HCT116 (cell line): ENCODE measurements around the gene ADARB2. TPM values are rescaled to one million over a fixed set of nuclear protein-coding genes. Genes with fewer than 3 reads are reported as not detected.

Experiments
- ATAC-seq: fragments of 200-7000 bp; cut with Tn5 transposase; 2 replicates; pipeline ENCODE4 v1.9.1; 2020; ENCODE audit warnings: mild to moderate bottlenecking, moderate library complexity
- BruUV-seq: library from RNA; stranded (reverse); fragments of 400-500 nt; replicated peaks from 2 replicates; lab custom pipeline; 2021; lab: Mats Ljungman, UMichigan
- CTCF ChIA-PET: fragments of 300-600 bp; sonication (Branson Sonifier 250); formaldehyde crosslinking; loops from one replicate; lab custom pipeline; 2021; ENCODE audit warnings: antibody characterized with exemption; lab: Charles Lee
- POLR2A ChIA-PET: fragments of 300-600, 350-600 bp; sonication (Branson Sonifier 250); formaldehyde crosslinking; loops from one replicate; lab custom pipeline; 2021; ENCODE audit warnings: antibody characterized with exemption; lab: Charles Lee
- RAD21 ChIA-PET, 2 experiments: fragments of 300-600 bp; sonication (Branson Sonifier 250); formaldehyde crosslinking; loops; one replicate each; lab custom pipeline; 2023; ENCODE audit warnings: low total read pairs in 2 of 2; ENCODE audit not compliant: uncharacterized antibody in 2 of 2, unreplicated experiment in 2 of 2, low non-redundant PET in 1 of 2; lab: Charles Lee
- DNase-seq: peaks from one replicate; pipeline ENCODE4 v3.0.0-alpha.2; 2010; ENCODE audit warnings: low read depth, low spot score
- H2AFZ ChIP-seq: fragments of 200-600 bp; shearing (Covaris generic), sonication (generic); 2 replicates; pipeline ENCODE4 v1.6.1; 2017; ENCODE audit warnings: low read depth, mixed run types, mixed read lengths, antibody characterized with exemption, low read length; ENCODE audit not compliant: poor library complexity, severe bottlenecking
- H3K27ac ChIP-seq: 2 replicates; pipeline ENCODE4 v1.5.1; 2012; ENCODE audit warnings: low read depth, low read length
- H3K27me3 ChIP-seq: fragments of 200-600 bp; sonication (generic); 2 replicates; pipeline ENCODE4 v1.6.1; 2016; ENCODE audit warnings: mixed run types, low read length, mixed read lengths; ENCODE audit not compliant: insufficient read depth
- H3K36me3 ChIP-seq, 2 experiments: fragments of 200-500 bp in 1 of 2; fragments of 200-600 bp in 1 of 2; sonication (Bioruptor generic) in 1 of 2; sonication (generic) in 1 of 2; 2 replicates each; pipeline versions ENCODE4 v1.5.1 to v1.6.1; 2014 to 2016; ENCODE audit warnings: low read length in 2 of 2, inconsistent platforms in 1 of 2, mixed read lengths in 1 of 2, mixed run types in 1 of 2; ENCODE audit not compliant: insufficient read depth in 2 of 2, control insufficient read depth in 1 of 2
- H3K4me1 ChIP-seq, 2 experiments: fragments of 200-600 bp in 1 of 2; sonication (generic) in 1 of 2; 2 replicates each; pipeline versions ENCODE4 v1.5.1 to v1.6.1; 2012 to 2017; ENCODE audit warnings: low read length in 2 of 2, inconsistent platforms in 1 of 2, mild to moderate bottlenecking in 1 of 2, mixed read lengths in 1 of 2, mixed run types in 1 of 2, moderate library complexity in 1 of 2; ENCODE audit not compliant: insufficient read depth in 2 of 2, control insufficient read depth in 1 of 2
- H3K4me2 ChIP-seq: fragments of 200-600 bp; sonication (generic); 2 replicates; pipeline ENCODE4 v1.6.1; 2017; ENCODE audit warnings: mixed run types, low read length, mixed read lengths
- H3K4me3 ChIP-seq, 2 experiments: fragments of 200-600 bp in 1 of 2; sonication (generic) in 1 of 2; replicated peaks in 1 of 2; 2 replicates each; pipeline ENCODE4 v1.5.1; 2011 to 2016; ENCODE audit warnings: low read length in 2 of 2, control low read depth in 1 of 2, low read depth in 1 of 2, mild to moderate bottlenecking in 1 of 2, mixed read lengths in 1 of 2, mixed run types in 1 of 2
- H3K79me2 ChIP-seq: fragments of 200-600 bp; sonication (generic); 2 replicates; pipeline ENCODE4 v1.6.1; 2017; ENCODE audit warnings: mild to moderate bottlenecking, mixed run types, low read length, moderate library complexity, mixed read lengths; ENCODE audit not compliant: insufficient read depth
- H3K9ac ChIP-seq: fragments of 200-600 bp; sonication (generic); 2 replicates; pipeline ENCODE4 v1.6.1; 2016; ENCODE audit warnings: low read length, mixed read lengths
- H3K9me2 ChIP-seq: fragments of 200-600 bp; sonication (generic), shearing (Covaris generic); 2 replicates; pipeline ENCODE4 v1.6.1; 2017; ENCODE audit warnings: mixed run types, mild to moderate bottlenecking, moderate library complexity; ENCODE audit not compliant: insufficient read depth
- H3K9me3 ChIP-seq, 2 experiments: fragments of 200-500 bp in 1 of 2; fragments of 200-600 bp in 1 of 2; sonication (Bioruptor generic) in 1 of 2; sonication (generic) in 1 of 2; 2 replicates each; pipeline ENCODE4 v1.6.1; 2014 to 2017; ENCODE audit warnings: low read length in 2 of 2, mixed read lengths in 2 of 2, inconsistent platforms in 1 of 2, low read depth in 1 of 2, mild to moderate bottlenecking in 1 of 2, mixed run types in 1 of 2, moderate library complexity in 1 of 2; ENCODE audit not compliant: control insufficient read depth in 1 of 2, insufficient read depth in 1 of 2
- H4K20me1 ChIP-seq: fragments of 200-600 bp; sonication (generic), shearing (Covaris generic); 2 replicates; pipeline ENCODE4 v1.6.1; 2017; ENCODE audit warnings: mixed run types, mild to moderate bottlenecking, moderate library complexity; ENCODE audit not compliant: insufficient read depth
- ATF3 ChIP-seq: IDR thresholded peaks from 2 replicates; pipeline ENCODE4 v1.6.1; 2012
- CBX3 ChIP-seq: IDR thresholded peaks from 2 replicates; pipeline ENCODE4 v1.6.1; 2012; ENCODE audit warnings: low read depth
- CEBPB ChIP-seq: IDR thresholded peaks from 2 replicates; pipeline ENCODE4 v1.6.1; 2012; ENCODE audit warnings: low read depth
- EGR1 ChIP-seq: IDR thresholded peaks from 2 replicates; pipeline ENCODE4 v1.6.1; 2012; ENCODE audit warnings: low read depth
- ELF1 ChIP-seq: IDR thresholded peaks from 2 replicates; pipeline ENCODE4 v1.6.1; 2012; ENCODE audit warnings: low read depth, borderline replicate concordance
- EZH2 ChIP-seq: fragments of 200-600 bp; sonication (generic); IDR thresholded peaks from 2 replicates; pipeline ENCODE4 v1.6.1; 2017; ENCODE audit warnings: antibody characterized with exemption, mixed run types
- EZH2phosphoT487 ChIP-seq: fragments of 200-600 bp; IDR thresholded peaks from 2 replicates; pipeline ENCODE4 v1.6.1; 2018; ENCODE audit warnings: antibody characterized with exemption, borderline replicate concordance
- FOSL1 ChIP-seq: IDR thresholded peaks from 2 replicates; pipeline ENCODE4 v1.6.1; 2012; ENCODE audit warnings: low read depth
- JUND ChIP-seq: IDR thresholded peaks from 2 replicates; pipeline ENCODE4 v1.6.1; 2012
- MAX ChIP-seq: IDR thresholded peaks from 2 replicates; pipeline ENCODE4 v1.6.1; 2012
- POLR2A ChIP-seq: IDR thresholded peaks from 2 replicates; pipeline ENCODE4 v1.7.0; 2011; ENCODE audit warnings: borderline replicate concordance; ENCODE audit not compliant: insufficient read depth, insufficient read length; ENCODE audit errors: extremely low read depth
- POLR2AphosphoS5 ChIP-seq: IDR thresholded peaks from 2 replicates; pipeline ENCODE4 v1.6.1; 2011; ENCODE audit warnings: mild to moderate bottlenecking, low read depth, low read length, moderate library complexity
- RAD21 ChIP-seq: IDR thresholded peaks from 2 replicates; pipeline ENCODE4 v1.6.1; 2012; ENCODE audit warnings: low read depth, mild to moderate bottlenecking
- SIN3A ChIP-seq: IDR thresholded peaks from 2 replicates; pipeline ENCODE4 v1.6.1; 2012; ENCODE audit warnings: low read depth
- SP1 ChIP-seq: IDR thresholded peaks from 2 replicates; pipeline ENCODE4 v1.6.1; 2012; ENCODE audit warnings: low read depth
- TCF7L2 ChIP-seq: IDR thresholded peaks from 2 replicates; pipeline ENCODE4 v1.7.0; 2011; ENCODE audit warnings: borderline replicate concordance, inconsistent platforms; ENCODE audit not compliant: insufficient read depth, insufficient read length; ENCODE audit errors: extremely low read depth
- YY1 ChIP-seq: IDR thresholded peaks from 2 replicates; pipeline ENCODE4 v1.6.1; 2011; ENCODE audit warnings: low read length, low read depth, moderate library complexity, mild to moderate bottlenecking; ENCODE audit not compliant: insufficient replicate concordance; ENCODE audit errors: extremely low read depth
- ZFX ChIP-seq: fragments of 450-650 bp; IDR thresholded peaks from 2 replicates; pipeline ENCODE4 v1.6.1; 2017
- ZNF274 ChIP-seq: fragments of 200-500 bp; sonication (Bioruptor generic); IDR thresholded peaks from 2 replicates; pipeline ENCODE4 v1.6.1; 2014; ENCODE audit warnings: mild to moderate bottlenecking, low read depth, low read length, inconsistent platforms
- intact Hi-C: fragments of 100-400 bp; cut with micrococcal nuclease; formaldehyde crosslinking; loops from 2 replicates; pipeline ENCODE4 v1.10.0; 2022
- total RNA-seq: library from RNA; stranded (reverse); gene quantifications from one replicate; pipeline ENCODE4 v1.2.1, GENCODE V29; 2021; ENCODE audit not compliant: unreplicated experiment
- TF ChIP-seq, protein P1 (sequence below): IDR thresholded peaks from 2 replicates; pipeline ENCODE4 v1.6.1; 2011; ENCODE audit warnings: mild to moderate bottlenecking, low read length, moderate library complexity; ENCODE audit not compliant: insufficient replicate concordance; ENCODE audit errors: extremely low read depth

ADARB2 gene
- total RNA-seq, 1 experiment from 2014 or later, result not detected

DNA sequence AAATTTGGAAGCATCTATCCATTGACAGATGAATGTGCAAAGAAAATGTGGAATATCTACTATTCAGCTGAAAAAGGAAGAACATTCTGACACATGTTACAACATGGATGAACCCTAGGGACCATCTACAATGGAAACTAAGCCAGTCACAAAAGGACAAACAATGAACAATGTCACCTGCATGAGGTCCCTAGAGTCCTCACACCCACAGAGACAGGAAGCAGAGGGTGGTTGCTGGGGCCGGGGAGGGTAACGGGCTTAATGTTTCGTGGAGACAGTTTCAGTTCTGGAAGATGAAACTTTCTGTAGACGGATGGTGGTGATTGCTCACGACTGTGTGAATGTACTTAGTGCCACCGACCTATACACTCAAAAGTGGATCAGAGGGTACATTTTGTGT, 282.9 kb downstream of the ADARB2 start:
- no peak for DNase-seq
- H3K27me3 ChIP-seq, result peaks cover 3% of the 10 kb centered on the region; the same call in 1 of the 2 replicates
- no peaks in the 10 kb centered on the region for H4K20me1 ChIP-seq
- no peaks in the 10 kb centered on the region for H3K4me1 ChIP-seq
- H3K4me2 ChIP-seq, result no peak overlapping the region
- TF ChIP-seq JUND (no peak), POLR2AphosphoS5 (no peak)
- POLR2A ChIA-PET, result no interaction called here
- intact Hi-C loops, result no loop called here
- no peak overlapping the region for H3K9ac ChIP-seq
- no TSS peak for BruUV-seq
- H3K9me2 ChIP-seq, result no peaks in the 10 kb centered on the region
- CTCF ChIA-PET, result no interaction called here
- no peaks in the 10 kb centered on the region for H3K9me3 ChIP-seq
- no peak overlapping the region for H3K27ac ChIP-seq
- no peak overlapping the region for H2AFZ ChIP-seq
- ATAC-seq, result no peak
- no peak overlapping the region for H3K4me3 ChIP-seq
- H3K79me2 ChIP-seq, result no peaks in the 10 kb centered on the region
- RAD21 ChIA-PET, result no interaction called here
- no peaks in the 10 kb centered on the region for H3K36me3 ChIP-seq

- Histone ChIP-seq H3K36me3 (no peaks in the 10 kb centered on the region), H3K4me3 (no peak overlapping the region), H3K4me1 (no peaks in the 10 kb centered on the region), H3K9ac (no peak overlapping the region), H3K4me2 (no peak overlapping the region), H4K20me1 (no peaks in the 10 kb centered on the region), H3K27ac (no peak overlapping the region), H2AFZ (no peak overlapping the region)
- CTCF ChIA-PET, result no interaction called here
- DNase-seq (no peak), ATAC-seq (no peak)
- BruUV-seq, result no TSS peak
- RAD21 ChIA-PET, result no interaction called here
- POLR2A ChIA-PET, result no interaction called here
- TF ChIP-seq CEBPB (no peak), ELF1 (no peak), YY1 (no peak), RAD21 (no peak), SP1 (no peak), ZNF274 (no peak), CBX3 (no peak), MAX (no peak), POLR2A (no peak), EZH2 (no peak), SIN3A (no peak), ZFX (no peak), POLR2AphosphoS5 (no peak), EZH2phosphoT487 (no peak), EGR1 (no peak), TCF7L2 (no peak), ATF3 (no peak), FOSL1 (no peak)
- TF ChIP-seq, protein P1, sequence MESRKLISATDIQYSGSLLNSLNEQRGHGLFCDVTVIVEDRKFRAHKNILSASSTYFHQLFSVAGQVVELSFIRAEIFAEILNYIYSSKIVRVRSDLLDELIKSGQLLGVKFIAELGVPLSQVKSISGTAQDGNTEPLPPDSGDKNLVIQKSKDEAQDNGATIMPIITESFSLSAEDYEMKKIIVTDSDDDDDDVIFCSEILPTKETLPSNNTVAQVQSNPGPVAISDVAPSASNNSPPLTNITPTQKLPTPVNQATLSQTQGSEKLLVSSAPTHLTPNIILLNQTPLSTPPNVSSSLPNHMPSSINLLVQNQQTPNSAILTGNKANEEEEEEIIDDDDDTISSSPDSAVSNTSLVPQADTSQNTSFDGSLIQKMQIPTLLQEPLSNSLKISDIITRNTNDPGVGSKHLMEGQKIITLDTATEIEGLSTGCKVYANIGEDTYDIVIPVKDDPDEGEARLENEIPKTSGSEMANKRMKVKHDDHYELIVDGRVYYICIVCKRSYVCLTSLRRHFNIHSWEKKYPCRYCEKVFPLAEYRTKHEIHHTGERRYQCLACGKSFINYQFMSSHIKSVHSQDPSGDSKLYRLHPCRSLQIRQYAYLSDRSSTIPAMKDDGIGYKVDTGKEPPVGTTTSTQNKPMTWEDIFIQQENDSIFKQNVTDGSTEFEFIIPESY, result no peak
- TF ChIP-seq, all 23 proteins: peak for 0
- Histone ChIP-seq H3K79me2 (no peaks in the 10 kb centered on the region), H3K9me2 (no peaks in the 10 kb centered on the region), H3K27me3 (peaks cover 7% of the 10 kb centered on the region), H3K9me3 (no peaks in the 10 kb centered on the region)
- intact Hi-C loops, result no loop called here
These were observed 284.5 kb downstream of the ADARB2 start for GRCh38 chr10:1452777-1453176.
